Effector CD4-positive, alpha-beta T cell (primary cell): ENCODE results near the gene URAD. TPM values are rescaled to one million over a fixed set of nuclear protein-coding genes. Genes with fewer than 3 reads are reported as not detected.
"Not testable (repeated sequence)": the region's sequence is repeated elsewhere in the genome, so short reads cannot be mapped to it uniquely, and the experiment has no call there.

Experiments
- DNase-seq: peaks from one replicate; pipeline ENCODE4 v3.0.0-alpha.2; 2020
- total RNA-seq: gene quantifications from one replicate; lab custom pipeline; 2026; lab: John Stamatoyannopoulos, UW

The URAD gene
- total RNA-seq, result not detected

DNA sequence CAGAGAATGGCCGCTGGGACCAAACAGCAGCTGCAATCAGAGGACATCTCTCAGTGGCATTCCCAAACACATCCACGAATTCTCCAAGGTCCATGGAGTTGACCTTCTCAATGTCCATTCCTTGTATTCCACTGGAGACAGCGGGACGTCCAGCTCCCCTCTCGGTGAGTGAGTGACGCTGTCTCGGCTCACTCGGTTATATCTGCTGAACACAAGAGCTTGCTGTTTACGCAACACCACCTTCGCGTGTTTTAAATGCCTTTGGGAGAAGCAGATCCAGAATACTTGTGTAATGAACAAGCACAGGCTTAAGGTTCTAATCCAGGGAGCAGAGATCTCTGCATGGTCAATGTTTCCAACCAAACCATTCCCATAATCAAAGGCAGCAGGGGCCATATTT, at the start of gene URAD:
TSS of gene URAD (minus strand) at position 174 of the 400 bp plus-strand sequence. CDS start at position 118, 56 bp downstream.
- DNase-seq, result no peak

GRCh38 chr13:28037399-28037798, 48.9 kb upstream of the URAD start:
- DNase-seq, result no peak

DNA sequence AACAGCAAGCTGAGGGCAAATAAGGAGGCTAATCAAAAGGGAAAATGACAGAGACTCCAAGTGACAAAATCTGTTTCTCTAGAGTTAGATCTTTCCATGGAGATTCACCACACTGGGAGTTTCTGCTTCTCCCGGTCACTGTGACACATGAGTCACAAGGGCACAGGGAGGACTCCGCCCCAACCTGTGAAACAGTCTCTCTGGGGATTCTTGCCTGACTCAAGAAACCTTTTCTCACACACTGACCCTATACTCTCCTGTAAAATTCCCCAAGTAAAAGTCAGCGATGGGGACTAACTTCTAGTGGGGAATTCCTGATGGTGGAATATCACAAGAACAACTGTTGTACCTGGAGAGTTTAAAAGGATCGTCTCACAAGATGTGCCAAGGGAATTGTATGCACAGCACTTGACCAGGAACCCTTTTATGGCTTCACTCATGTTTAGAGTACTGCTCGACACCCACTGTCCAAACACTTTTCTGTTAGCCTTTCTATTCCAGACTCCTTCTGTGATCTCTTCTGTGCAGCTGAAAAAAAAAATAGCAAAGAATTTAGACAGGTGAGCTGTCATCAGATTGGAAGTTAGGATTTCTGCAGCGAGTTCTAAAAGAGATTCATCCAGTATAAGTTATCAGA, 46.8 kb upstream of the URAD start:
- DNase-seq, result no peak

- DNase-seq, result no peak
Observed at GRCh38 chr13:28033894-28034655, 45.6 kb upstream of the URAD start.

DNA sequence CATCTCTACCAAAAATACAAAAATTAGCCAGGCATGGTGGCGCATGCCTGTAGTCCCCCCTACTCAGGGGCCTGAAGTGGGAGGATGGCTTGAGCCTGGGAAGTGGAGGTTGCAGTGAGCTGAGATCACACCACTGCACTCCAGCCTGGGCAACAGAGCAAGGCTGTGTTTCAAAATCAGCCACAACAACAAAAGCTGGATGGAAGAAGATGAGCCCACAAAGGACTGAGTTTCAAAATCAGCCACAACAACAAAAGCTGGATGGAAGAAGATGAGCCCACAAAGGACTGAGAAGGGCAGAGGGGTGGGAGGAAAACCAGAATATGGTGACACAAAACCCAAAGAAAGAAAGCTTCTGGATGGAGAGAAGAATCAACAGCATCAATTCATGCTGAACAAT, 43.9 kb upstream of the URAD start:
- not testable (repeated sequence) for DNase-seq

GRCh38 chr13:28031896-28032288, 43.4 kb upstream of the URAD start:
- no peak for DNase-seq

DNA sequence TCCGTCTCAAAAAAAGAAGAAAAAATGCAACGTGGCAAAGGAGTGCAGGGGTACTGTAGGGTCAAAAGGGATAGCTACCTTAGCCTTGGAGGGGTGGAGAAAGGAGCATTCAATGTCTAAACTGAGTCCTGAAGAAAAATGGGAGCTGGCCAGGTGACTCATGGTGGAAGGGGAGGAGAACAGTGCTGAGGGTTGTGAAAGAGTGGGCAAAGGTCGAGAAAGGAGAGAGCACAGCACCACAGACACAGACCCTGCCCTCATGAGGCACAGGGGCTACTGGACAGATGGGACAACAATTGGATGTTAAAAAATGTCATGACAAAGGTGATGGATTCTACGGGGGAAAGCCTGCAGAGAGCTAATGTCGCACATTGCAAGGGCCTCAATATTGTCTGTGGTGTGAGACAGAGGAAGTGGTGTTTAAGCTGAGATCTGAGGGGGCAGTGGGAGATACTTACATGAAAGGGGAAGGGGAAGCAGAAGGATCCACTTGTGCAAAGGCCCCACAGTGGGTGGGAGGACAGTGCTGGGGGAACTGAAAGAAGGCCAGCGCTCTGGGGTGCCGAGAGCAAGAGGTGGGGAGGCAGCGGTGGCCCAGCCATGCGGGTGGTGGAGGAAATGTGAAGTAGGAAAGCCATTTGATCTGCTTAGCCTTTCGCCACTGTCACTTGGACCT, 42.9 kb upstream of the URAD start:
- no peak for DNase-seq

DNA sequence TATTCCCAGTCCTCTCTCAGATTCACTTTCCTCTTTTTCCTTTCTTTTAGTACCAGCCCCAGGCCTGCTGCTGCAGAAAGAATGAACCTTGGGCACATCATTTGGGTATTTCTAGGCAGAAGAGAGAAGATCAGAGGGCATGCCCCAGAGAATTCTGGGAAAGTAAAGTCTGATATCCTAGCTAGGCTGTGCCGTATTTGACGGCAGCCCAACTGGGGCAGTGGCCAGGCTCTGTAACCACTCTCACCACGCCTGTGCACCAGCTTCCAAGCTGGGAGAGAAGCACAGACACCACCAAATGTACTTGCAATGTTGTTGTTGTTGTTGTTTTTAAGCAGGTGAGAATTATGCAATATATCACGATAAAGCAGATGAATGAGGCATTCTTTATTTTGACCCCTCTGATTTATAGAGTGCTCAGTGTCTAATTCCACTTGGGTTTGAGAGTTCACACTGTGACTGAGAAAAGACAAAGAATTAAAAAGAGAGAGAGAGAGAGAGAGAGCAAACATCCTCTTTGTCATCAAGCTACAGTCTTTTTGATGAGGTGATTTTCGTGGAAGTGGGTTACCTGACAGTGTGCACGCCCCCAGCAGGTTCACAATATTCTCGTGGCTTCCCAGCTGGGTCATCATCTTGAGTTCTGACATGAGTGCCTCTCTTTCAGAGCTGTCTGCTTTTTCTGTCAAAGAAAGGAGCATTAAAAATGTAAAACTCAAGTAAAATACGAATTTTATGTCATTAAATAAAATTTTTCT, 39.3 kb upstream of the URAD start:
- no peak for DNase-seq

DNA sequence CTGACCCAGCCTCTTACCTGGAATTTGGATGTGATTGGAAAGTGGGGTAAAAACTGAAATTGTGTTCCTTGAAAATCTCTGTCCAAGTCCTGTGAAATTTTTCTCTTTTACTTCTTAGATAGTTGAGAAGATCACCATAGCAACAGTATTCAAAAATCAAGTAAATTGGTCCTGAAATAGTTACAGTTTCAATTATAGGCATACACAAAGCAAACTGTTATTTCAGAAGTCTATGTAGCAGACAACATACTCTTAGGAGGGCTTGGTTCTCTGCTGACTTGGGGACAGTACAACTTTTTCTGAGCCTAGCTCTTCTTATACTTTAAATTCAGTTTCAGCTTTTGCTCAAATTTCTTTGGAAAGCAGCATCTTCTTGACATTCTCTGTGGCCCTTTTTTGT, 38.6 kb upstream of the URAD start:
- no peak for DNase-seq

GRCh38 chr13:28026508-28026907, 38.0 kb upstream of the URAD start:
- no peak for DNase-seq

DNA sequence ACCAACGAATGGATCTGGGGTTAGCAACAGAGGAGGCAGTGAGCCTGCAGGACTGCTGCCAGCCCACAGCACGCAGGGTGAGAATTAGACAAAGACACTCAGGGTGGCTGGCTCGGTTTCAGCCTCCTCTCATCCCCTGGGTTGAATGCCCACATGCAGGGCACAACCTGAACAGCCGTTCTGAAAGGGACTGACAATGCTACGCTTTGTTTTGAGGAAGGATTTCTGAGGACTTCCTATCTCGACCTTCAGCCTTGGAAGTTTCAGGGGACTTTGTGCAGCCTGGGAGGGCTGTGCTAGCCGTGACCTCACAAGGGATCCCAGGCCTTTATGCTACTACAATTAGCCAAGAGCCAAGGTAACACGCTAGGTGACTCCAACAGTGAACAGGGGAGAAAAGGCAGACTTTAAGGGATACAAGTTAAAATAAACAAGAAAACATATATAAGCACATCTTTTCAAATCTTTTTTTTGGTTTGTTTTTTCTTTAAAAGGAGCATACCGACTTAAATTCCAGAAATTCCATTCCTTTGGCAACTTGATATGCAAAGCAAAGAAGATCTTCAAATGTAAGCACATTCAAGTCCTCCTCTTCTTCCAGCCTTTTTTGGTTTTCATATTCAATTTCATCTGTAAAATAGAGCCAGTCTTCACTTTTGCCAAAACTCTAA, 34.5 kb upstream of the URAD start:
- no peak for DNase-seq

- no peak for DNase-seq
Observed at GRCh38 chr13:28014301-28014700, 25.8 kb upstream of the URAD start.

GRCh38 chr13:28013482-28013881, 25.0 kb upstream of the URAD start:
- DNase-seq, result no peak

DNA sequence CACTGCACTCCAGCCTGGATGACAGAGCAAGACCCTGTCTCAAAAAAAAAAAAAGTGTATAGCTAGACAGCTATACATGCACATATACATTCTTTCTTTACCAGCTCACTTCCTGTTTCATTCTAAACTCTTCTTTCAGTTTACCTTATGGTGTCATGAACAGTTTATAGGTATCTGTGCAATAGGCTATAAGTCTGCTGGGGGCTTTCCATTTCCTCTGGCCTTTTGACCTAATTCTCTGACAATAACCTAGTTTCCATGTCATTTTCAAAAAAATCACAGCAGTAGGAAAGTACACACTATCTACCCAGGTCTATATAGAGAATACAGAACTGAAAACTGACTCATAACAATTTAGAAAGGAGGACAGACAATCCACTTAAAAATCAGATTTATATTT, 24.4 kb upstream of the URAD start:
- DNase-seq, result no peak

DNA sequence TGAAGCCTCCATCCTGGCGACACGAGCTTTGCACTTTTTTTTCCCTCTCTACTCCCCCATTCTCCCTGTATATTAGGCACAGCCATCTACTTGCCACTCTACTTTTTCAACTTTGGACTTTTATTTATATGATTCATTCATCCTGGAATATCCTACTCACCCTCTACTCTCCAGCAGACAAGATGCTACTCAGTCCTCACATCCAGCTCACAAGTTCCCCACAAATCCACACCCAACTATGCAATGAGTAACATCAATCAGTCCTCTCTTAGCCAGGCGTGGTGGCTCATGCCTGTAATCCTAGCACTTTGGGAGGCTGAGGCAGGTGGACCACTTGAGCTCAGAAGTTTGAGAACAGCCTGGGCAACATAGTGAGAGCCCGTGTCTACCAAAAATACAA, 23.9 kb upstream of the URAD start:
- DNase-seq, result no peak

DNA sequence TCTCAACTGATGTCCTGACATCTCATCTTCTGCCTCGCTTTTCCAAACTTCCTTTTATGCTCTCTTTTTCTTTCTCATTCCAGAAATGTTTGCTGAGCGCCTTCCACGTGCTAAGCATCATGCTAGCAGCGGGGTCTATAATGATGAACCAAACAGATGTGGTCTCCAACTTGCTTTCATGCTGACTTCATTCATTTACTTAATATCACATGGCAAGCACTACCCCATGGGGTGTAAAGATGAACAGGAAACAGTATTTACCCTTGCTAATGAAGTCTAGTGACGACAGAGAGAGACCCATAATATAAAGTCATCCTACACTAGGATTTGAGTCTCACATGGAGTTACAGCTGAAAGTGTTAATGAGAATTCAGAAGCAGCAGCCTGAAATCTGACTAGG, 21.6 kb upstream of the URAD start:
- no peak for DNase-seq

- DNase-seq, result not testable (repeated sequence)
Observed at GRCh38 chr13:28005016-28005415, 16.5 kb upstream of the URAD start.

GRCh38 chr13:28002886-28003698, 14.6 kb upstream of the URAD start:
- DNase-seq, result no peak

GRCh38 chr13:28001837-28002473, 13.5 kb upstream of the URAD start:
- DNase-seq, result no peak

GRCh38 chr13:28001049-28001448, 12.6 kb upstream of the URAD start:
- DNase-seq, result no peak

GRCh38 chr13:28000567-28000966, 12.1 kb upstream of the URAD start:
- no peak for DNase-seq
